HL-60 (cell line): ENCODE results near the gene RAB17.

Experiments
- GABPA ChIP-seq: IDR thresholded peaks from 2 replicates; pipeline ENCODE4 v1.6.1; 2012; ENCODE audit warnings: low read depth
- TF ChIP-seq, protein P1 (sequence below): IDR thresholded peaks from one replicate; pipeline ENCODE4 v1.5.1; 2011; ENCODE audit warnings: low read length, control low read depth, inconsistent platforms; ENCODE audit not compliant: insufficient read depth

DNA sequence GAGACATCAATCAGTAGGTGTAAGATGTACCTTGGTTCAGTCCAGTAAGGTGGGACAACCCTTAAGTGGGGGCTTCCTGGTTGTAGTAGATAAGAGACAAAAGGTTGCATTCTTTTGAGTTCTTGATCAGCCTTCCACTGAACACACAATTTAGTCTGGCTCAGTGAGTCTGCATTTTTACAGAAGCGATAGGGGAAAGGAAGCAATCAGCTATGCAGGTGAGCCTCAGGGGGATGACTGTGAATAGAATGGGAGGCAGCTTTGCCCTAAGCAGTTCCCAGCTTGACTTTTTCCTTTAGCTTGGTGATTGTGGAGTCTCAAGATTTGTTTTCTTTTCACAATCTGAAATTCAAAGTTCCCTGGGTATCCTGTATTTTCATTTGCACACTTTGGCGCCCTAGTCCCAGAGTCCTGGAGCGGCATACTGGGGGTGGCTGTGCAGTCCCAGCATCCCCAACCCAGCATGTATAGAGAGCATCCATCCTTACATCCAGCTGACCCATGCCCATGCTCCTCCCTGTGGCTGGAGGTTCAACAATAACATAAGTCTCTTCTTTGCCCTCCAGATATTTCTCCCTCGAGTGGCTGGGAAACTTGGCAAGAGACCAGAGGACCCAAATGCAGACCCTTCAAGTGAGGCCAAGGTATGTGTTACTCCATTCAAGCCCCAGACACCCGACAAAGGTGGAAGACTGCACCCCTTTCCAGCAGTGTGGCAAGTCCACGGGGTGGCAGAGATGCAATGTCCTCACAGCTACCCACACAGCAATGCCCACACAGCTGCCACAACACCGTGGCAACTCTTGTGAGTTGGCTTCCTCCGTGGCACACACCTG, 44.3 kb downstream of the RAB17 start:
- TF ChIP-seq, protein P1, sequence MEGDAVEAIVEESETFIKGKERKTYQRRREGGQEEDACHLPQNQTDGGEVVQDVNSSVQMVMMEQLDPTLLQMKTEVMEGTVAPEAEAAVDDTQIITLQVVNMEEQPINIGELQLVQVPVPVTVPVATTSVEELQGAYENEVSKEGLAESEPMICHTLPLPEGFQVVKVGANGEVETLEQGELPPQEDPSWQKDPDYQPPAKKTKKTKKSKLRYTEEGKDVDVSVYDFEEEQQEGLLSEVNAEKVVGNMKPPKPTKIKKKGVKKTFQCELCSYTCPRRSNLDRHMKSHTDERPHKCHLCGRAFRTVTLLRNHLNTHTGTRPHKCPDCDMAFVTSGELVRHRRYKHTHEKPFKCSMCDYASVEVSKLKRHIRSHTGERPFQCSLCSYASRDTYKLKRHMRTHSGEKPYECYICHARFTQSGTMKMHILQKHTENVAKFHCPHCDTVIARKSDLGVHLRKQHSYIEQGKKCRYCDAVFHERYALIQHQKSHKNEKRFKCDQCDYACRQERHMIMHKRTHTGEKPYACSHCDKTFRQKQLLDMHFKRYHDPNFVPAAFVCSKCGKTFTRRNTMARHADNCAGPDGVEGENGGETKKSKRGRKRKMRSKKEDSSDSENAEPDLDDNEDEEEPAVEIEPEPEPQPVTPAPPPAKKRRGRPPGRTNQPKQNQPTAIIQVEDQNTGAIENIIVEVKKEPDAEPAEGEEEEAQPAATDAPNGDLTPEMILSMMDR = no peak
- no peak for TF ChIP-seq GABPA
